PC-9 (cell line): ENCODE measurements around the gene ATXN7L2. TPM values are rescaled to one million over a fixed set of nuclear protein-coding genes. Genes with fewer than 3 reads are reported as not detected.

Source experiments
- BruUV-seq: library from RNA; stranded (reverse); fragments of 400-500 nt; replicated peaks from 2 replicates; lab custom pipeline; 2021; lab: Mats Ljungman, UMichigan
- CTCF ChIA-PET: fragments of 300-600 bp; sonication (Branson Sonifier 250); formaldehyde crosslinking; loops from one replicate; lab custom pipeline; 2022; ENCODE audit warnings: antibody characterized with exemption; lab: Charles Lee
- POLR2A ChIA-PET: fragments of 300-600 bp; sonication (Branson Sonifier 250); formaldehyde crosslinking; loops from one replicate; lab custom pipeline; 2022; ENCODE audit warnings: antibody characterized with exemption; ENCODE audit not compliant: unreplicated experiment; lab: Charles Lee
- DNase-seq, 2 experiments: peaks; one replicate each; pipeline versions ENCODE4 v3.0.0 to v3.0.0-alpha.2; 2015 to 2022; ENCODE audit warnings: mixed read lengths in 1 of 2
- H2AFZ ChIP-seq: fragments of 200-600 bp; sonication (generic); 2 replicates; pipeline ENCODE4 v1.8.1; 2017; ENCODE audit warnings: antibody characterized with exemption
- H3F3A ChIP-seq: fragments of 200-600 bp; sonication (generic); 2 replicates; pipeline ENCODE4 v1.8.1; 2017; ENCODE audit warnings: antibody characterized with exemption, mild to moderate bottlenecking, low read depth; ENCODE audit not compliant: insufficient read depth
- H3K27ac ChIP-seq: fragments of 200-600 bp; sonication (generic); 2 replicates; pipeline ENCODE4 v1.6.1; 2016; ENCODE audit warnings: mixed run types
- H3K27me3 ChIP-seq: fragments of 200-600 bp; sonication (generic); 2 replicates; pipeline ENCODE4 v1.6.1; 2016; ENCODE audit warnings: low read depth, mixed run types; ENCODE audit not compliant: insufficient read depth
- H3K36me3 ChIP-seq: fragments of 200-600 bp; sonication (generic); 2 replicates; pipeline ENCODE4 v1.6.1; 2016; ENCODE audit warnings: low read depth, mixed run types
- H3K4me1 ChIP-seq: fragments of 200-600 bp; sonication (generic); replicated peaks from 2 replicates; pipeline ENCODE4 v1.6.1; 2016; ENCODE audit warnings: mixed run types; ENCODE audit not compliant: insufficient read depth
- H3K4me2 ChIP-seq: fragments of 200-600 bp; sonication (generic); 2 replicates; pipeline ENCODE4 v1.6.1; 2017; ENCODE audit warnings: mixed run types
- H3K4me3 ChIP-seq: fragments of 200-600 bp; sonication (generic); 2 replicates; pipeline ENCODE4 v1.6.1; 2016; ENCODE audit warnings: mixed run types
- H3K79me2 ChIP-seq: fragments of 200-600 bp; sonication (generic); 2 replicates; pipeline ENCODE4 v1.6.1; 2017; ENCODE audit warnings: low read depth, mixed run types
- H3K9me2 ChIP-seq: fragments of 200-600 bp; sonication (generic); 2 replicates; pipeline ENCODE4 v1.8.1; 2017; ENCODE audit warnings: mild to moderate bottlenecking; ENCODE audit not compliant: insufficient read depth
- H3K9me3 ChIP-seq: fragments of 200-600 bp; sonication (generic); 2 replicates; pipeline ENCODE4 v1.8.1; 2016; ENCODE audit warnings: low read depth; ENCODE audit not compliant: insufficient read depth
- H4K20me1 ChIP-seq: fragments of 200-600 bp; sonication (generic); 2 replicates; pipeline ENCODE4 v1.8.1; 2017; ENCODE audit not compliant: insufficient read depth
- EZH2 ChIP-seq: fragments of 200-600 bp; sonication (generic); IDR thresholded peaks from 2 replicates; pipeline ENCODE4 v1.8.0; 2017; ENCODE audit warnings: antibody characterized with exemption, low read depth
- intact Hi-C: fragments of 100-400 bp; cut with micrococcal nuclease; formaldehyde crosslinking; loops from one replicate; pipeline ENCODE4 v1.10.0; 2022; ENCODE audit not compliant: unreplicated experiment
- total RNA-seq: library from RNA; stranded (reverse); gene quantifications from 2 replicates; pipeline ENCODE4 v1.2.3, GENCODE V29; 2021
- TF ChIP-seq, protein P1 (sequence below): fragments of 200-600 bp; sonication (generic); conservative IDR thresholded peaks from 2 replicates; pipeline ENCODE4 v1.6.1; 2017; ENCODE audit warnings: mixed run types, antibody characterized with exemption, mild to moderate bottlenecking, moderate library complexity

ATXN7L2 gene
- total RNA-seq, 1 experiment from 2014 or later = 4.7 TPM

DNA sequence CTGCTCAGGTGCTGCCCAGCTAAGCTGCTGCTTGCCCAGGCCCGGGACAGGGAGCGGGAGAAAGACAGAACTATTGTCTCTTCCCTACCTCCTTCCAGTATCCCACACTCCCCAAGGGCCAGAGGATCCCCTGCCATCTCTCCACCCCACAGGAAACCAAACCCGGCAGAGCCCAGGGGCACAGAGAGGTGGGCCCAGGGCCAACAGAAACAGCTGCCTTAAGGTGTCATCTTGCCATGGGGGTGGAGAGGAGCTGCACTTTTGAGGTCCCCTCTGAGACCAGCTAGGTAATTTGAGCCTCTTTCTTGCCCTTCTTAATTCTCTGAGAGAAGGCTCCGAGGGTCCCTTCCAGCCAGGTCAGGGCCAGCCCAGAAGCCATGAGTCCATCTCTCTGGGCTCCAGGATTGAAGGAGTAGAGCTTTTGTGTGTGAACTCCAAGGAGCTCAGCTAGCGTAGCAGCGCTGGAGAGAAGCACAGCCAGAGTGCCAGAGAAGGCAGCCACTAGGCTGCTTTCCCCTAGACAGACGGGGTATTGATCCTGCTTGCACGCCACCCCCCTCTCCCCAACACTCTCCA is 46.3 kb downstream of the ATXN7L2 start:
- Histone ChIP-seq H3F3A (peaks cover 5% of the 10 kb centered on the region; the same call in 1 of the 2 replicates), H3K4me1 (no peaks in the 10 kb centered on the region), H3K9me3 (no peaks in the 10 kb centered on the region), H3K79me2 (no peaks in the 10 kb centered on the region), H2AFZ (no peak overlapping the region), H3K9me2 (no peaks in the 10 kb centered on the region), H3K27me3 (peaks cover 18% of the 10 kb centered on the region), H3K36me3 (no peaks in the 10 kb centered on the region), H4K20me1 (no peaks in the 10 kb centered on the region), H3K4me2 (no peak overlapping the region), H3K4me3 (no peak overlapping the region), H3K27ac (no peak overlapping the region)
- BruUV-seq = no TSS peak
- DNase-seq = no peak
- intact Hi-C loops = loop anchor here (5.0 kb wide), 1 partner anchor 128 kb away; no protein-coding TSS in a partner anchor
- POLR2A ChIA-PET = no interaction called here
- TF ChIP-seq EZH2 = no peak
- TF ChIP-seq, protein P1, sequence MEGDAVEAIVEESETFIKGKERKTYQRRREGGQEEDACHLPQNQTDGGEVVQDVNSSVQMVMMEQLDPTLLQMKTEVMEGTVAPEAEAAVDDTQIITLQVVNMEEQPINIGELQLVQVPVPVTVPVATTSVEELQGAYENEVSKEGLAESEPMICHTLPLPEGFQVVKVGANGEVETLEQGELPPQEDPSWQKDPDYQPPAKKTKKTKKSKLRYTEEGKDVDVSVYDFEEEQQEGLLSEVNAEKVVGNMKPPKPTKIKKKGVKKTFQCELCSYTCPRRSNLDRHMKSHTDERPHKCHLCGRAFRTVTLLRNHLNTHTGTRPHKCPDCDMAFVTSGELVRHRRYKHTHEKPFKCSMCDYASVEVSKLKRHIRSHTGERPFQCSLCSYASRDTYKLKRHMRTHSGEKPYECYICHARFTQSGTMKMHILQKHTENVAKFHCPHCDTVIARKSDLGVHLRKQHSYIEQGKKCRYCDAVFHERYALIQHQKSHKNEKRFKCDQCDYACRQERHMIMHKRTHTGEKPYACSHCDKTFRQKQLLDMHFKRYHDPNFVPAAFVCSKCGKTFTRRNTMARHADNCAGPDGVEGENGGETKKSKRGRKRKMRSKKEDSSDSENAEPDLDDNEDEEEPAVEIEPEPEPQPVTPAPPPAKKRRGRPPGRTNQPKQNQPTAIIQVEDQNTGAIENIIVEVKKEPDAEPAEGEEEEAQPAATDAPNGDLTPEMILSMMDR = no peak
- CTCF ChIA-PET = interaction anchor here (0.6 to 1.1 kb wide), 3 partner anchors 20 to 319 kb away, joined by 3 to 4 read pairs (median 4); no protein-coding TSS in a partner anchor

DNA sequence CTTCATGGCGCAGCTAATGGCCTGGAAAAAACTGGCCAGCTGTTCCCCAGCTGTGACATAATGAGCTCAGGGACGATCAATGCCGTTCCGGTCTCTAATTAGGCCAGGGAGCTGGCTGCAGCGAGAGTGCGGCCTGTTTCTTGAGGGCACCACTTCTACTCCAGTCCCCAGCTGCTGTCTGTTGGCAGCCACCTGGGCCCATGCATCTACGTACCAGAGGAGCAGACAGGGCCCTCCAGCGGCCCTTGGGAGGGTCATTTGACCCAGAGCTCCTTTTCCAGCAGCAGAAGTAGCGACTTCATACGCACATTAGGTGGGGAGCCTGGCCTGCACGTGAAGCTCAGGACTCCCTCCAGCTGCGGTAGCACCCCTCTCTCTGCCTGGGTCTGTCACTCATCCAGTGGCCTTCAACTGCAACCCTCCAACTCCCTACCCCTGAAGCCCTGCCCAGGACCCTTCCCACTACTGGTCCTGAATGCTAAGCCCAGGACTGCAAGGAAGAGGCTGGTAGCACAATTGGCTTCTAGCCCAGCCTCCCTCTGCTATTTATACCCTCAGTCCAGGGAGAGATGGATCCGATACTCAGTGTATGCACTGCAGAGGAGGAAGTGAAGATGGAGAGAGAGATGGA is 46.9 kb downstream of the ATXN7L2 start:
- Histone ChIP-seq H3K9me2 (no peaks in the 10 kb centered on the region), H3K4me1 (no peaks in the 10 kb centered on the region), H3K36me3 (no peaks in the 10 kb centered on the region), H3K27ac (no peak overlapping the region), H3K27me3 (peaks cover 18% of the 10 kb centered on the region), H3K79me2 (no peaks in the 10 kb centered on the region), H3K9me3 (no peaks in the 10 kb centered on the region), H3K4me2 (no peak overlapping the region), H4K20me1 (no peaks in the 10 kb centered on the region), H2AFZ (no peak overlapping the region), H3F3A (peaks cover 5% of the 10 kb centered on the region; the same call in 1 of the 2 replicates), H3K4me3 (no peak overlapping the region)
- ChIA-PET POLR2A (no interaction called here), CTCF (interaction anchor here (0.6 kb wide), 1 partner anchor 319 kb away, joined by 4 read pairs; no protein-coding TSS in a partner anchor)
- DNase-seq = no peak
- TF ChIP-seq, protein P1 = no peak
- no peak for TF ChIP-seq EZH2
- intact Hi-C loops = loop anchor here (5.0 kb wide), 1 partner anchor 128 kb away; no protein-coding TSS in a partner anchor
- BruUV-seq = no TSS peak

DNA sequence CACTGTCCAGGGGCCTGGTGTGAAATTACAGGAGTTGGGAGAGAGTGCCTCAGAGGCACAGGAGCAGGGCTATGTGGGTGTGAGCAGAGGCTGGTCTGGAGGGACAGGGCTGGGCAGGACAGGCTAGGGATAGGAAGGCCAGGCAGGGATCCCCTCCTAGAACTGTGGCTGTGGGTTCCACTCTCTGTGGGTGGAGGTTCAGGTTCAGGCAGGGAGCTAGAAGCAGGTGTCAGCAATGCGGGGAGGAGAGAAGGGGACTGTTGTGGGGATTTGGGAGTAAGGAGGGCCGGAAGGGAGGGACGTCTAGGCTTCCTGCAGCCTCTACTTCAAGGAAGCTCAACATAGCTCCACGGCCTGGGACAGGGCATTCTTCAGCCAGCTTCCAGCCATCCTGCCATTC is 47.7 kb downstream of the ATXN7L2 start:
- no peak for TF ChIP-seq EZH2
- TF ChIP-seq, protein P1 = no peak
- H3F3A ChIP-seq = peaks cover 5% of the 10 kb centered on the region; the same call in 1 of the 2 replicates
- H3K4me3 ChIP-seq = no peak overlapping the region
- ChIA-PET CTCF (interaction anchor here (0.5 to 2.1 kb wide), 3 partner anchors 40 to 550 kb away, joined by 3 to 25 read pairs (median 3); no protein-coding TSS in a partner anchor), POLR2A (no interaction called here)
- H3K36me3 ChIP-seq = no peaks in the 10 kb centered on the region
- no peaks in the 10 kb centered on the region for H3K4me1 ChIP-seq
- BruUV-seq = no TSS peak
- no peak overlapping the region for H3K27ac ChIP-seq
- no peaks in the 10 kb centered on the region for H3K9me2 ChIP-seq
- no peaks in the 10 kb centered on the region for H3K9me3 ChIP-seq
- H3K79me2 ChIP-seq = no peaks in the 10 kb centered on the region
- intact Hi-C loops = loop anchor here (5.0 kb wide), 1 partner anchor 129 kb away; no protein-coding TSS in a partner anchor
- H3K4me2 ChIP-seq = no peak overlapping the region
- no peak overlapping the region for H2AFZ ChIP-seq
- peaks cover 11% of the 10 kb centered on the region for H3K27me3 ChIP-seq
- DNase-seq = no peak
- no peaks in the 10 kb centered on the region for H4K20me1 ChIP-seq
